ENCODE measurements around the gene DARS2.

- TF ChIP-seq EZH2phosphoT487 (IDR thresholded peaks at IDR 0.05; ENCODE audit: borderline replicate concordance, low read depth, low read length) (no peak), CTCF (conservative IDR thresholded peaks at IDR 0.05; ENCODE audit: low read length) (no peak)
These were observed 41.1 kb downstream of the DARS2 start for GRCh38 chr1:173865468-173866164.
